Myometrial cell (primary cell): ENCODE results near the gene POTED. TPM values are rescaled to one million over a fixed set of nuclear protein-coding genes. Genes with fewer than 3 reads are reported as not detected.

ENCODE experiments used
- total RNA-seq: library from RNA; depleted of rRNA; stranded (reverse); fragments of >200 nt; gene quantifications from 2 replicates; pipeline ENCODE4 v1.2.3, GENCODE V29; 2015

POTED gene
- not detected in 2 replicates for total RNA-seq

DNA sequence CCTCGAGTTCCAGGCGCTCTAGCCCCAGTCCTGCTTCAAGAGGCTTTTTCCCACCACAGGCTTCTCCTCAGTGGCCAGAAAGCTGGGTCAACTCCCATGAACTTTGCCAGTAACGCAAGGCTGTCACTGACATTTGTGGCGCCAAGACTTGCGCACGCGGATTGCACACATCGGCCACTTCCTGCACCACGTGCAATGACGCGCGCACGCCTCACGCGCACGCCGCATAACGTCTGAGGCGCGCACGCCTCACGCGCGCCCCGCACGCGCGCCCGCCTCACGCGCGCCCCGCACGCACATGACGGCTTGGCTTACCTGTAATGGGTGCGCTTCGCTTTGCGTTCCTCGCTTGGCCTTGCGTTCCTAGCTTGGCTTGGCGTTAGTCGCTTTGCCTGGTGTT is at the start of gene POTED:
Gene POTED, plus strand, starts transcription at position 301 of the 400 bp plus-strand sequence. CDS start 452 bp downstream, outside the sequence.

